ENCODE measurements around the gene B3GNT9. TPM values are rescaled to one million over a fixed set of nuclear protein-coding genes. Genes with fewer than 3 reads are reported as not detected.
"Not testable (repeated sequence)": the region's sequence is repeated elsewhere in the genome, so short reads cannot be mapped to it uniquely, and the experiment has no call there.

The B3GNT9 gene
- polyA plus RNA-seq, 1 donor, result 6.8 TPM

DNA sequence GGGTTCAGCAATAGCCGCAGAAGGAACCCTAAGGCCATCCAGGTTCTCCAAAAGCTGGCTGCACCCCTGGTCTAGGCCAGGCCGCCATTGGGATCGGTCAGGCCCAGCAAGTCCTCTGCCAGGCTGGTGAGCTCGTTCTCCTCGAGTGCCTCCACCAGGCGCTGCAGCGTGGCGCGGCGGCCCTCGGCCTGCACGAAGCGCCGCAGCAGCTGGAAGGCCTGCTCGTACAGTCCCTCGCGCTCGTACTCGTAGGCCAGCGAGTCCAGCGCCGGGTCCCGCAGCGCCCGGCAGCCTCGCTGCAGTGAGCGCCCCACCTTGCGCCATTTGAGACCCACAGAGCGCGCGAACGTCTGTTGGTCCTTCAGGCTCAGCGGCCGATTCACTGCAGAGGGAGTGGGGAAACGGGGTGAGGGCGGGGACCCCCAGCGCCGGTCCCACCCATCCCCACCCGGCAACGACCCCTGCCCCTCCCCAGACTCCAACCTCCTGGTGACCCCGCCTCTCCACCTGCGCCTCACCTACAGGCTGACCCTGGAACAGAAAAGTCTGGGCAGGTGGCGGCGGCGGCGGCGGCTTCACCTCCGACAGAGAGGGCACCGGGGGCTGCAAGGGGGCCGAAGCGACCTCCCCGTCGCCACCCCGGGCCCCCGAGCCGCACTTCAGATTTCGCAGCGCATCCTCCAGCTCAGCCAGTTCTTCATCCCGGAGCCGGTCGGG lies 3.9 kb upstream of the B3GNT9 start:
- DNase-seq, result no peak

GRCh38 chr16:67151431-67152097 lies 766 bp upstream of the B3GNT9 start:
- no peak for DNase-seq

DNA sequence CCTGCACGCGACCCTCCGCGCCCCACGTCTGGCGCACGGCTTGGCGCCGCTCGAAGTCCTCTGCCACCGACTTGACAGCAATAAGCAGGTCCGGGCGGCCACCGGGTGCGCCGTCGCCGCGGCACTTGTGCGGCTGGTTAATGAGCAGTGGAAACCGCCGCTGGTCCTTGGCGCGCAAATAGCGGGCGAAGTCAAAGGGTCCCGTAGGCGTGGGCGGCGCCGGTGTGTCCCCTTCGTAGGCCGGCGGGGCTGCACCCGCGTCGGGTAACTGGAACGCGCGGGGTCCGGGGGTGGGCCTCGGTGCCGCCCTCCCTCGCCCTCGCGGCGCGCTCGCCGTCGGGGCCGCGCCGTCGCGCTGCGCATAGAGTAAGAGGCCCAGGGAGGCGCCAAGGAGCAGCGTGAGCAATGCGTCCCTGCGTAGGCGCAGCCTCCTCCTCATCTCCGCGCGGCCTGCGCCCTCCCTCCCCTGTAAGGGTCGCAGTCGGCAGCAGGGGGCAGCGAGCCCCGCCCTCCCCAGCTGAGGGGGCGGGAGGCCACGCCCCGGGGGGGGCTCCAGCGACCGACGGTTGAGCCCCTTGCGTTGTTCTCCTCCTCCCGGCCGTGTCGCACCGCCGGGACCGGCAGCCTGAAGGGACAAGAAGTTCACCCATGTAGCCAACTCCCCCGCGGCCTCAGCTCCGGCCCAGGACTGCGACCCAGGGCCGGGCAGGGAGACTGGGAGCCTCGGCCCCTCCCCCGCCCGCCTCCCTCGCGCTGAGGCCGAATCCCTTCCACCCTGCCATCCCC lies 558 bp downstream of the B3GNT9 start:
- DNase-seq, result peak; percentile 69

GRCh38 chr16:67149276-67150046 lies 1.3 kb downstream of the B3GNT9 start:
- no peak for DNase-seq

- no peak for DNase-seq
Observed at GRCh38 chr16:67148656-67149275, 2.0 kb downstream of the B3GNT9 start.

DNA sequence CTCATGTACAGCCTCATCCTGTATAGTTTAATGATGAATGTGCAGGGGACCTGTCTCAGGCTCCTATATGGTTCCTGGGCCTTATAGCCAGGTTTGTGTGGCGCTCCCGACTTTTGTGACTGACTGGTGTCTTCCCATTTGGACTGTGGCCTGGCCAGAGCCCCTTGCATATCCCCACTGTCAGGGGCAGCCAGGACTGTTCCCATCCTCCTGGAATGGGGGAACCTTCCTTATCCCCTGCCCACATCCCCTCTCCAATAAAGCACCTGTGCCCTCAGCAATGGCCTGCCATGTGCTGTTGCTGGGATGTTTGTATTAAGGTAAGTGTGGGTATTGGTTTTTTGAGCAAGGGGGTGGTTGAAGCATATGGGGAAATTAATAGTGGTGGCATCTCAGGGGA lies 2.6 kb downstream of the B3GNT9 start:
- DNase-seq, result no peak

DNA sequence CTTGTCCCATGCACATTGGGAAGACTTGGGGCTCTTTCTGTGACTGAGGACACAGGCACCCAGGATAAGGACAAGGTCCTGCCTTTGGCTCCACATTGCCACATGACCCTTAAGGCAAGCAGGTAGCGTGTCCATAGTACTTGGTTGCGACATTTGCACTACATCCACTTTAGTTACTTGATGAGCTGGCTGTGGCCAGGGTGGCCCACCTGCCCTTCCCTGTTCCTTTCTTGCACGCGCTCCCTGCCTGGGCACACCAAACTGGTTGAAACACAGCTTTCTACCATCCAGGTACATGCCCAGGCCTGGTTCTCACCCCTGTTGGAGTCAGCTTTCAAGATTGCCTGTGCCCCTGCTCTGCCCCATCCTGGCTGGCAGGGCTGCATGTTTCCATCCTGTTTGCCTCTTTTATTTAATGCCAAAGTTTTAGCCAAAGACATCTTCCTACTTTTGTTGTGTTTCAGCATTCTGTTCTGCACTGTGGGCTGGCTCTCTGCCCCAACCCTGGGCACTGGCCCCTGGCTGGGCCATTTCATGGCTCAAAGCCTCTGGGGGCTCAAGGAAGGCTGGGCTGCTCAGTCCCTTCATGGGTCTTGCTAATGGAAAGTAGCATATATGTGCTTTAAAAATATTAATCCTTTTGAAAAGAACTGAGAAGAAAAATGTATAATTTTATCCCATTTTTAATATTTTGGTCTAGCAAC lies 3.2 kb downstream of the B3GNT9 start:
- DNase-seq, result no peak

GRCh38 chr16:67146523-67147357 lies 4.1 kb downstream of the B3GNT9 start:
- DNase-seq, result no peak

GRCh38 chr16:67145746-67146145 lies 5.1 kb downstream of the B3GNT9 start:
- DNase-seq, result no peak

- DNase-seq, result no peak
Observed at GRCh38 chr16:67144943-67145342, 5.9 kb downstream of the B3GNT9 start.

DNA sequence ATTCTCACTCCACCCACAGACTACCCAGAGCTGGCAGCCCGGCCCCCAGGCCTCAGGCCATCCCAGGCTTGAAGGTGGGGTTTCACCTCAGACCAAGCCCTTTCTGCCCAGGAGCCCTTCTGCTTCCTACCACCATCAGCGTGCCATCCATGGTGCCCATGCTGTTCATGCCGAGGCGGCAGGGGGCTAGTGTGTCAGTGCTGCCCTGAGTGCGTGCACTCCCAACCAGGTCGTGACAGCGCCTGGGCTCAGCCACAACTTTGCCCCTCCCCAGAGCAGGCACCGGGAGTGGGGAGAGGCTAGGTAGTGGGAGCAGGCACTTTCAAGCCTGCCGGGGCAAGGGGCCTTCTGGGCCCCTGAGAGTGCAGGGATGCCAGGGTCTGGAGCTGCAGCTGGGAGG lies 8.5 kb downstream of the B3GNT9 start:
- no peak for DNase-seq

- DNase-seq, result no peak
Observed at GRCh38 chr16:67141391-67141790, 9.4 kb downstream of the B3GNT9 start.

DNA sequence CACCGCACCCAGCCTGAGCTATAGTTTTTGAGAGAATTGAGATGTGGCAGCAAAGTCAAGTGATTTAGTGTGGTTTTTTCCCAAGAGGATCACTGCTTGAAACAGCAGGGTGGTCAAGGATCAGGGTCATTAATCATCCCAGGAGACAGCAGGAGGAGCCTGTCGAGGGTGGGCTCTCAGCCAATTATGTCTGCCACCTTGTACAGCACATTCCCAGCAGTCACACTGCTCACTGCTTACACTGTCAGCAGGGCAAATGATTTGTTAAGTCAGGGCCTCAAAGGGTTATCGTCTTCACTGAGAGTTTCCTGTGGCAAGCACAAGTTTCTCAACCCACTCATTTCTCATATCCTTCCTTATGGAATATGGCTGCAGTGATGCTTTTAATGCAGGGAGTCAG lies 13.2 kb downstream of the B3GNT9 start:
- no peak for DNase-seq

DNA sequence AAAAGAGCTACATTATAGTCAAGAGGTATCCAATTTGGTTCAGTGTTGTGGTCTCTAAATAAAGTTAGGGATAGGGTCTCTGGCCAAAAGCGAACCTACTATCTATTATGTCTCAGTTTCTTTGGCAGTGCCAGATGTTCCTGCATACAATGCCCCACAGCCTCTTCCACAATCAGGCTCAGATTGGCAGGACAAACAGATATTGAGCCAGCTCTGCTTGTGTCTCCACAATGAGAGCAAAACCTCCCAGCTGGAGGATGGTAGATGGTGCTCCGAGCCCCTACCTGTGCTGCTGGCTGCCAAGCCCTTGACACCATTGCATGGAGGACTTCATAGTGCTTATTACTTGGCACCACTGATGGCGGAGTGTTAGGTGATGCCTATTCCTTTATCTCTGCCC lies 21.4 kb downstream of the B3GNT9 start:
- DNase-seq, result no peak

DNA sequence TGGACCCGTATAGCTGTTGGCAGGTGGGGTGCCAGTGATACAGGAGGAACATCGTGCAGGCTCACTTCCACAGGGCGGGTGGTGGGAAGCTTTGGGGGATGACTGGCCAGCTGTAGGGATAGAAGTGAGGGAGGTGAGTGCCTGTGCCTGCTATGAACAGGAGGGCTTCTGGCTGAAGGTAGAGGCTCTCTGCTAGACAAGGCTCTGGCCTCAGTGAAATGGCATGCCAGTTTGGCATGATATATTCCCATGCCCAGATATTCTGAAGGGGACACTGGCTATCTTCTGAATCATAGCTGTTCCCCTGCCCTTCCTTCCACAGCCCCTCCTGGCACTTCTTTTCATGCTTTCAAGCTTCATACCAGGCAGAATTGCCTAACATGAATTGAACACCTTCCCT lies 21.9 kb downstream of the B3GNT9 start:
- DNase-seq, result no peak

GRCh38 chr16:67128417-67128816 lies 22.4 kb downstream of the B3GNT9 start:
- no peak for DNase-seq

DNA sequence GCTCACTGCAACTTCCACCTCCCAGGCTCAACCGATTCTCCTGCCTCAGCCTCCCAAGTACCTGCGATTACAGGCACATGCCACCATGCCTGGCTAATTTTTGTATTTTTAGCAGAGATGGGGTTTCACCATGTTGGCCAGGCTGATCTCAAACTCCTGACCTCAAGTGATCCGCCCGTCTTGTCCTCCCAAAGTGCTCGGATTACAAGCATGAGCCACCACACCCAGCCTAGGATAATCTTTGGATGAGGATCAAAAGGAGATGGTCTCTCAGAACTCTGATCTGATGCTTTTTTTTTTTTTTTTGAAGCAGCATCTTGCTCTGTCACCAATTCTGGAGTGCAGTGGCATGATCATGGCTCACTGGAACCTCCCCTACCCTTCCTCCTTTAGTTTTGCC lies 28.0 kb downstream of the B3GNT9 start:
- not testable (repeated sequence) for DNase-seq

DNA sequence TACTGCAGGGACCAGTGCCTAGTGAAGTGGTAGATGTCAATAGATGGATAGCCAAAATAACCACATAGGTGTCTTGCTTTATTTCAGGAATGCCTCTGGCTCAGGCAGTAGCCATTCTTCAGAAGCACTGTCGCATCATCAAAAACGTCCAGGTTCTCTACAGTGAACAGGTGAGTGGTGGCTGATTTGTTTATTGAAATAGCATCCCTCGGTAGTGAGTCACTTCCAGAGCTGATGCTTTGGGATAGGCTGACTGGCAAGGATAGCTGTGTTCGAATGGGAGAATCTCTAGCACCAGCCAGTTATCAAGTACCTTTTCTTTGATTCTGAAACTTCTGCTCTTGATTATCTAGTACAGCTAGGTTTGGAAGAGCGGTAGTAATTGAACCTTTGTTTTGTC lies 30.8 kb downstream of the B3GNT9 start:
- DNase-seq, result no peak

DNA sequence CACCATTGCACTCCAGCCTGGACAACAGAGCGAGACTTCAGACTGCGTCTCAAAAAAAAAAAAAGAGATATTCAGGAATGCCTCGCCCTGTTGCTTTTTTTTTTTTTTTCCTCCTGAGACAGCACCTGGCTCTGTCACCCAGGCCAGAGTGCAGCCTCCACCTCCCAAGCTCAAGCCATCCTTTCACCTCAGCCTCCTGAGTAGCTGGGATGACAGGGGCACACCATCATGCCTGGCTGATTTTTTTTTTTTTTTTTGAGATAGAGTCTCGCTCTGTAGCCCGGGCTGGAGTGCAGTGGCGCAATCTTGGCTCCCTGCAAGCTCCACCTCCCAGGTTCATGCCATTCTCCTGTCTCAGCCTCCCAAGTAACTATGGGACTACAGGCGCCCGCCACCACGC lies 33.1 kb downstream of the B3GNT9 start:
- no peak for DNase-seq
